CD14-positive monocyte (primary cell): ENCODE results near the gene PFN3. TPM values are rescaled to one million over a fixed set of nuclear protein-coding genes. Genes with fewer than 3 reads are reported as not detected.

Experiments used
- DNase-seq, 3 donors: peaks; one replicate each; pipeline ENCODE4 v3.0.0-alpha.2; 2011 to 2022
- H2AFZ ChIP-seq: 2 replicates; pipeline ENCODE4 v1.6.0; 2012; ENCODE audit warnings: mild to moderate bottlenecking, low read depth, low read length, inconsistent platforms; ENCODE audit not compliant: insufficient read depth, poor library complexity, severe bottlenecking
- H3K27ac ChIP-seq, 2 donors: 1 replicate in 1 of 2; 2 replicates in 1 of 2; pipeline ENCODE4 v1.5.1; 2012 to 2013; ENCODE audit warnings: low read length in 2 of 2, control low read depth in 1 of 2, inconsistent platforms in 1 of 2, low read depth in 1 of 2, mild to moderate bottlenecking in 1 of 2
- H3K27me3 ChIP-seq, 2 donors: one replicate each; pipeline versions ENCODE4 v1.6.0 to v1.6.1; 2011 to 2013; ENCODE audit warnings: low read length in 2 of 2; ENCODE audit not compliant: control insufficient read depth in 2 of 2, insufficient read depth in 2 of 2
- H3K36me3 ChIP-seq, 2 donors: replicated peaks in 1 of 2; 1 replicate in 1 of 2; 2 replicates in 1 of 2; pipeline versions ENCODE4 v1.5.1 to v1.6.1; 2012 to 2013; ENCODE audit warnings: low read length in 2 of 2, control low read depth in 1 of 2, inconsistent platforms in 1 of 2, mild to moderate bottlenecking in 1 of 2; ENCODE audit not compliant: insufficient read depth in 2 of 2, control insufficient read depth in 1 of 2
- H3K4me1 ChIP-seq, 2 donors: 1 replicate in 1 of 2; 2 replicates in 1 of 2; pipeline versions ENCODE4 v1.5.1 to v1.6.1; 2012 to 2013; ENCODE audit warnings: low read length in 2 of 2, control low read depth in 1 of 2, inconsistent platforms in 1 of 2, mild to moderate bottlenecking in 1 of 2, moderate library complexity in 1 of 2; ENCODE audit not compliant: insufficient read depth in 2 of 2, control insufficient read depth in 1 of 2
- H3K4me2 ChIP-seq: replicated peaks from 2 replicates; pipeline ENCODE3; 2012; ENCODE audit warnings: low read length, moderate library complexity, mild to moderate bottlenecking; ENCODE audit not compliant: poor library complexity, severe bottlenecking; ENCODE audit errors: extremely low read depth
- H3K4me3 ChIP-seq, 3 experiments: fragments of 200-600 bp in 1 of 3; sonication (generic) in 1 of 3; replicated peaks in 1 of 3; 1 replicate in 2 of 3; 2 replicates in 1 of 3; pipeline ENCODE4 v1.5.1; 2011 to 2013; ENCODE audit warnings: low read length in 3 of 3, mild to moderate bottlenecking in 3 of 3, control low read depth in 2 of 3, low read depth in 2 of 3, inconsistent platforms in 1 of 3, moderate library complexity in 1 of 3
- H3K79me2 ChIP-seq: 2 replicates; pipeline ENCODE4 v1.6.0; 2012; ENCODE audit warnings: mild to moderate bottlenecking, control low read depth, inconsistent platforms, low read length, moderate library complexity; ENCODE audit not compliant: insufficient read depth
- H3K9ac ChIP-seq: 2 replicates; pipeline ENCODE4 v1.6.0; 2017; ENCODE audit warnings: low read length, mild to moderate bottlenecking; ENCODE audit not compliant: insufficient read depth, poor library complexity, severe bottlenecking
- H3K9me3 ChIP-seq, 2 donors: replicated peaks in 1 of 2; 1 replicate in 1 of 2; 2 replicates in 1 of 2; pipeline versions ENCODE4 v1.5.1 to v1.6.1; 2012 to 2013; ENCODE audit warnings: low read length in 2 of 2, control low read depth in 1 of 2; ENCODE audit not compliant: control insufficient read depth in 1 of 2, insufficient read depth in 1 of 2
- H4K20me1 ChIP-seq: 2 replicates; pipeline ENCODE4 v1.6.0; 2012; ENCODE audit warnings: mild to moderate bottlenecking, low read length, control low read depth, moderate library complexity; ENCODE audit not compliant: insufficient read depth
- H3K27ac Mint-ChIP-seq, 7 donors: one replicate each; pipeline ENCODE4 v1.8.0; 2020; ENCODE audit warnings: mild to moderate bottlenecking in 7 of 7, mixed read lengths in 7 of 7, moderate library complexity in 6 of 7, inconsistent platforms in 2 of 7
- H3K27me3 Mint-ChIP-seq, 3 donors: one replicate each; pipeline ENCODE4 v1.8.0; 2021 to 2022; ENCODE audit warnings: low read depth in 3 of 3, mild to moderate bottlenecking in 3 of 3, mixed read lengths in 3 of 3, moderate library complexity in 3 of 3, inconsistent platforms in 1 of 3
- H3K36me3 Mint-ChIP-seq, 2 donors: one replicate each; pipeline ENCODE4 v1.8.0; 2020; ENCODE audit warnings: mixed read lengths in 2 of 2, inconsistent platforms in 1 of 2, mild to moderate bottlenecking in 1 of 2
- H3K4me1 Mint-ChIP-seq: one replicate; pipeline ENCODE4 v1.8.0; 2020; ENCODE audit warnings: mild to moderate bottlenecking, mixed read lengths
- H3K4me3 Mint-ChIP-seq, 2 donors: one replicate each; pipeline ENCODE4 v1.8.0; 2020; ENCODE audit warnings: mild to moderate bottlenecking in 2 of 2, mixed read lengths in 2 of 2, moderate library complexity in 1 of 2
- H3K9me3 Mint-ChIP-seq, 7 donors: one replicate each; pipeline ENCODE4 v1.8.0; 2020 to 2022; ENCODE audit warnings: mixed read lengths in 7 of 7, mild to moderate bottlenecking in 6 of 7, moderate library complexity in 6 of 7, inconsistent platforms in 2 of 7
- WGBS: methylation state at CpG from one replicate; pipeline ENCODE4 v1.1.5; 2013; ENCODE audit warnings: missing lambda C conversion rate; ENCODE audit not compliant: insufficient coverage; 5-methylcytosine and 5-hydroxymethylcytosine counted together
- intact Hi-C, 2 donors: fragments of 100-400 bp; cut with micrococcal nuclease; formaldehyde crosslinking; loops; one replicate each; pipeline versions ENCODE4 v1.15.0 to v1.15.1; 2023
- polyA plus RNA-seq, 3 donors: library from polyadenylated mRNA; depleted of rRNA in 1 of 3; unstranded in 2 of 3; stranded (reverse) in 1 of 3; fragments of 300-500 nt in 2 of 3; fragments of >200 nt in 1 of 3; fragmentation: Illumina TruSeq in 2 of 3; gene quantifications; 1 replicate in 2 of 3; 2 replicates in 1 of 3; pipeline ENCODE4 v1.2.3, GENCODE V29; 2012 to 2021
- TF ChIP-seq, protein P1 (sequence below): fragments of 200-600 bp; IDR thresholded peaks from one replicate; pipeline ENCODE4 v1.8.0; 2022; ENCODE audit warnings: antibody characterized with exemption, mild to moderate bottlenecking

Gene PFN3
- polyA plus RNA-seq, 3 donors: not detected

DNA sequence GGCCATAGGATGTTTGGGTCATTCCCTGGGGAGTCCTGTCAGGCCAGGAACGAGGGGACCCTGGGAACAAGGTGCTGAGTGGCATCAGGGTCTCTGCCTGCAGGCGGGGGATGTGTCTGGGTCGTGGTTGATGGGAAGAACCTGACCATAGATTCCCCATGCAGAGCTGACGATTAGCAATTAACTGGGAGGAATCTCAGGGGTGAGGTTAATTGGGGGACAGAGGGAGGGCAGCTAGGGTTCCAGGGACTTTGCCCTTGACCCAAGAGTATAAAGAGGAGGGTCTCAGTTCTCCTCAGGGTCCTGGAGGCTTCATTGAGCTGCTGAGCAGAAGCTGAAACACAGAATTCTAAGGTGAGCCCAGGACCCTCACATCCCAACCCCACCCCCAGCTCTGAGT lies 16.3 kb downstream of the PFN3 start, which contains the start of gene SLC34A1:
TSS of gene SLC34A1 (plus strand) at position 301 of the 400 bp plus-strand sequence. CDS start 1,308 bp downstream, outside the sequence.
- Histone ChIP-seq H3K9ac (no peak within 1 kb of the TSS), H3K36me3 (no peaks in the 10 kb centered on the region), H3K4me2 (no peak within 1 kb of the TSS), H3K27ac (no peak within 1 kb of the TSS), H3K4me1 (peaks cover 11 to 14% of the 10 kb centered on the region in 2 donors), H3K27me3 (no peaks in the 10 kb centered on the region), H2AFZ (no peak within 1 kb of the TSS), H3K79me2 (no peaks in the 10 kb centered on the region), H4K20me1 (no peaks in the 10 kb centered on the region), H3K9me3 (no peaks in the 10 kb centered on the region), H3K4me3 (no peak within 1 kb of the TSS)
- peaks cover 18 to 34% (median 29%) of the 10 kb centered on the region in 3 donors for H3K27me3 Mint-ChIP-seq
- peaks cover 0 to 2% (median 0%) of the 10 kb centered on the region in 7 donors for H3K9me3 Mint-ChIP-seq
- H3K27ac Mint-ChIP-seq: no peak within 1 kb of the TSS
- no peak for DNase-seq
- no peaks in the 10 kb centered on the region for H3K36me3 Mint-ChIP-seq
- peak within 1 kb of the TSS in 1 of 2 donors; percentile 70 for H3K4me3 Mint-ChIP-seq
- TF ChIP-seq, protein P1, sequence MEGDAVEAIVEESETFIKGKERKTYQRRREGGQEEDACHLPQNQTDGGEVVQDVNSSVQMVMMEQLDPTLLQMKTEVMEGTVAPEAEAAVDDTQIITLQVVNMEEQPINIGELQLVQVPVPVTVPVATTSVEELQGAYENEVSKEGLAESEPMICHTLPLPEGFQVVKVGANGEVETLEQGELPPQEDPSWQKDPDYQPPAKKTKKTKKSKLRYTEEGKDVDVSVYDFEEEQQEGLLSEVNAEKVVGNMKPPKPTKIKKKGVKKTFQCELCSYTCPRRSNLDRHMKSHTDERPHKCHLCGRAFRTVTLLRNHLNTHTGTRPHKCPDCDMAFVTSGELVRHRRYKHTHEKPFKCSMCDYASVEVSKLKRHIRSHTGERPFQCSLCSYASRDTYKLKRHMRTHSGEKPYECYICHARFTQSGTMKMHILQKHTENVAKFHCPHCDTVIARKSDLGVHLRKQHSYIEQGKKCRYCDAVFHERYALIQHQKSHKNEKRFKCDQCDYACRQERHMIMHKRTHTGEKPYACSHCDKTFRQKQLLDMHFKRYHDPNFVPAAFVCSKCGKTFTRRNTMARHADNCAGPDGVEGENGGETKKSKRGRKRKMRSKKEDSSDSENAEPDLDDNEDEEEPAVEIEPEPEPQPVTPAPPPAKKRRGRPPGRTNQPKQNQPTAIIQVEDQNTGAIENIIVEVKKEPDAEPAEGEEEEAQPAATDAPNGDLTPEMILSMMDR: no peak
- H3K4me1 Mint-ChIP-seq: peaks cover 29% of the 10 kb centered on the region
- 96% methylated on average over 4 of the region's 4 CpGs for WGBS
- intact Hi-C loops: no loop called here

- H3K4me3 Mint-ChIP-seq: no peak overlapping the region
- H3K36me3 ChIP-seq: no peaks in the 10 kb centered on the region
- no peaks in the 10 kb centered on the region for H4K20me1 ChIP-seq
- H3K4me2 ChIP-seq: no peak overlapping the region
- H3K27me3 Mint-ChIP-seq: peaks cover 18 to 34% (median 29%) of the 10 kb centered on the region in 3 donors
- no peaks in the 10 kb centered on the region for H3K27me3 ChIP-seq
- H3K4me1 Mint-ChIP-seq: peaks cover 20% of the 10 kb centered on the region
- no peak overlapping the region for H3K27ac ChIP-seq
- no peak overlapping the region for H3K4me3 ChIP-seq
- intact Hi-C loops: no loop called here
- no peaks in the 10 kb centered on the region for H3K36me3 Mint-ChIP-seq
- H2AFZ ChIP-seq: no peak overlapping the region
- 96% methylated on average over 5 of the region's 9 CpGs for WGBS
- H3K9me3 Mint-ChIP-seq: peaks cover 0 to 2% (median 0%) of the 10 kb centered on the region in 7 donors
- peaks cover 3 to 4% of the 10 kb centered on the region in 2 donors for H3K4me1 ChIP-seq
- H3K9ac ChIP-seq: no peak overlapping the region
- H3K79me2 ChIP-seq: no peaks in the 10 kb centered on the region
- DNase-seq: no peak
- TF ChIP-seq, protein P1: no peak
- H3K27ac Mint-ChIP-seq: no peak overlapping the region
- H3K9me3 ChIP-seq: no peaks in the 10 kb centered on the region
Measured at GRCh38 chr5:177383181-177383580, 17.3 kb downstream of the PFN3 start.
